Vagina (tissue), 2 donors: ENCODE measurements around the gene SEMG1.

Source experiments
- POLR2A ChIP-seq, 2 donors: fragments of 450-650 bp; IDR thresholded peaks; one replicate each; pipeline ENCODE4 v1.6.1; 2017; ENCODE audit warnings: antibody characterized with exemption in 2 of 2, mild to moderate bottlenecking in 2 of 2, moderate library complexity in 2 of 2
- TF ChIP-seq, protein P1 (sequence below), 3 experiments: fragments of 450-650 bp in 2 of 3; fragments of 200-600 bp in 1 of 3; sonication (generic) in 1 of 3; IDR thresholded peaks; one replicate each; pipeline ENCODE4 v1.5.1; 2017 to 2019; ENCODE audit warnings: antibody characterized with exemption in 3 of 3, mild to moderate bottlenecking in 2 of 3, moderate library complexity in 2 of 3

DNA sequence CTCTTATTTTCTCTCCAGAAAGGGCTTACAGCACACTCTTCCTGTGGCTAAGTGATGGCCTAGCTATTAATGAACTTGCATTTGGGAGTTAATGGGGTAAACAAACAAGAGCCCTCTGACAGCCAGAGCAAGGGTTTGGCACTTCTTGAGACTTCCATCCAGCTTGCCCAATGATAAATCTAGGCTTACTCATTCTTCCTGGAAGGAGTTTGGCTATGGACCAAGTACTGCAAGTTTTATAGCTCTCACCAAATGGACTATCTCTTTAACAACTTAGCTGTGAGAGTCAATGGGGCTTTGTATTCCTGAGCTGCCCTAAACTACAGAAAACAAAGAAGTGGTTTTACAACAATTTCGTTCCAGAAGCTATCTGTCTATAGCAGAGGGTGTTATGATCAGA, 48.9 kb upstream of the SEMG1 start:
- TF ChIP-seq, protein P1, sequence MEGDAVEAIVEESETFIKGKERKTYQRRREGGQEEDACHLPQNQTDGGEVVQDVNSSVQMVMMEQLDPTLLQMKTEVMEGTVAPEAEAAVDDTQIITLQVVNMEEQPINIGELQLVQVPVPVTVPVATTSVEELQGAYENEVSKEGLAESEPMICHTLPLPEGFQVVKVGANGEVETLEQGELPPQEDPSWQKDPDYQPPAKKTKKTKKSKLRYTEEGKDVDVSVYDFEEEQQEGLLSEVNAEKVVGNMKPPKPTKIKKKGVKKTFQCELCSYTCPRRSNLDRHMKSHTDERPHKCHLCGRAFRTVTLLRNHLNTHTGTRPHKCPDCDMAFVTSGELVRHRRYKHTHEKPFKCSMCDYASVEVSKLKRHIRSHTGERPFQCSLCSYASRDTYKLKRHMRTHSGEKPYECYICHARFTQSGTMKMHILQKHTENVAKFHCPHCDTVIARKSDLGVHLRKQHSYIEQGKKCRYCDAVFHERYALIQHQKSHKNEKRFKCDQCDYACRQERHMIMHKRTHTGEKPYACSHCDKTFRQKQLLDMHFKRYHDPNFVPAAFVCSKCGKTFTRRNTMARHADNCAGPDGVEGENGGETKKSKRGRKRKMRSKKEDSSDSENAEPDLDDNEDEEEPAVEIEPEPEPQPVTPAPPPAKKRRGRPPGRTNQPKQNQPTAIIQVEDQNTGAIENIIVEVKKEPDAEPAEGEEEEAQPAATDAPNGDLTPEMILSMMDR (IDR thresholded peaks at IDR 0.05) = no peak
- TF ChIP-seq POLR2A (IDR thresholded peaks at IDR 0.05) = no peak
